Dermis microvascular lymphatic vessel endothelial cell (primary cell): ENCODE results near the gene ST6GALNAC3. TPM values are rescaled to one million over a fixed set of nuclear protein-coding genes. Genes with fewer than 3 reads are reported as not detected.

Experiments
- DNase-seq, 2 donors: peaks; one replicate each; pipeline versions ENCODE4 v3.0.0 to v3.0.0-alpha.2; 2010; ENCODE audit warnings: low read depth in 2 of 2
- total RNA-seq: library from RNA; depleted of rRNA; stranded (reverse); fragments of >200 nt; gene quantifications from 2 replicates; pipeline ENCODE4 v1.2.1, GENCODE V29; 2014

Gene ST6GALNAC3
- total RNA-seq, 1 donor from 2014 or later = 49.9 TPM

- no peak for DNase-seq
Measured at GRCh38 chr1:76189310-76189709, 114.8 kb downstream of the ST6GALNAC3 start.

GRCh38 chr1:76190749-76191424, 116.3 kb downstream of the ST6GALNAC3 start:
- no peak for DNase-seq

DNA sequence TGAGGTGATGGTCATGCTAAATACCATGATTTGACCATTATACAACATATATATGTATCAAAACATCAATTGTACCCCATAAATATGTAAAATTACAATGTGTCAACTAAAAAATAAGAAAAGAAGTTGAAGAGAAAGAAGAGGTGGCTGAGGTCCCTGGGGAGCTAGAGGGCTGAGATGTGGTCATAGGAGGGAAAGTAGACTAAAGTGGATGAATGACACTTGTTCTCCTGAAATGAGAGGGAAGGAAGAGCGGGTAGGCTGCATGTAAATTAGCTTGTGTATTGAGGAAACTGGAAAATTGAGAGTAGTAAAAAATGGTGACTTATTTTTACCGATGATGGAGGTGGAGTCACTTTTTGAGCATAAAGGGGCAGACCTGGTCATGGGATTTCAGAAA, 117.0 kb downstream of the ST6GALNAC3 start:
- DNase-seq = no peak

GRCh38 chr1:76198452-76198851, 123.9 kb downstream of the ST6GALNAC3 start:
- no peak for DNase-seq

DNA sequence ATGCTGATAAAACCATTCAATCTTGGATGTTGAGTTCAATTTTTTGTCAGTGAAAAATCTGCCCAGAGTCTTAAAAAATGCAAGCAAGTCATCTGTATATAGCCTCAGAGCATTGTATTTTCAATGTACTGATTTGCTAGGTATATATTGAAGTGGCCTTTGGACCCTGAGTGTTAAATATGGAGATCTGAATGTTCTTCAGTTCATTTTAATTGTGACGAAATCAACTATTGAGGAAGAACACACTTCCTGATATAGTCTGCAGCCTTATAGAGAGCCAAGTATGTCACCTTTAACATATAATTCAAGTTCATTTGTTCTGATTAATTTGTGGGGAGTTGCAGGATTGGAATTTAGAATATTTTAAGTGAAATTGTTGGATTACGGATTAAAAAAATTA, 128.1 kb downstream of the ST6GALNAC3 start:
- no peak for DNase-seq

- no peak for DNase-seq
Measured at GRCh38 chr1:76203127-76203526, 128.6 kb downstream of the ST6GALNAC3 start.

GRCh38 chr1:76209238-76209637, 134.7 kb downstream of the ST6GALNAC3 start:
- DNase-seq = no peak

DNA sequence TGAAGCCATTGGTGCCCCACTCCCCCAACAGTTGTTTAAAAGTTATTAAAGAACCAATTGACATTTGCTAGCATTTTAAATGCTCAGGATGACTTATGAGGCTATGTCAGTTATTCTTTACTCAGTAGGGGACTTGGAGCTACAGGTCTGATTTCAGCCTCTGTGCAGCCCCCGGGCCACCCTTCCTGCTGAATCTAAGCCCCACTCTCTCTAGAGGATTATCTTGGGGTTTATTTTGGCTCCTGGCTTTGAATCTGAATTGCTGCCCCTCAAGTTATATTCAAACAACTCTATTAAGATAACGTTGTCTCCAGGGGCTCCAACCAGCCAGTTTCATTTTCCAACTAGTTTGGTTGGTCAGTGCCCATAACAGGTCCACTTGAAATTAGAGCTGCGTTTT, 135.1 kb downstream of the ST6GALNAC3 start:
- DNase-seq = no peak

- peak in 1 of 2 donors; percentile 8 for DNase-seq
Measured at GRCh38 chr1:76210160-76210559, 135.6 kb downstream of the ST6GALNAC3 start.

DNA sequence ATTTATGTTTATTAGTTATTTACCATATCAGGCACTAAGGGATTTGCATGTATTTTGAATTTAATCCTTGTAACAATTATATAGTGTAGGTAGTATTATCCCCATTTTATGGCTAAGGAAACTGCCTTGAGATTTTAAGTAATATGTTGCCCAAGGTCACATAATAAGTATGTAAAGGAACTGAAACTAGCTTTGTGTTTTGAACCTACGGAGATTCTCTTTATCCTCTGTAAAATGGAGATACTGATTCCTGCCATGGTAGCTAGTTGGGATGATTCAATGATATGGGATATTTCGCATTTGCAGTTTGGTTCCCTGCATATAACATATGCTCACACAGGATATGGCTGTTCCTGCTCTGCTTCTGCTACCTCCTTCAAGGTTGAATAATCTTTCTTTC, 144.3 kb downstream of the ST6GALNAC3 start:
- no peak for DNase-seq

DNA sequence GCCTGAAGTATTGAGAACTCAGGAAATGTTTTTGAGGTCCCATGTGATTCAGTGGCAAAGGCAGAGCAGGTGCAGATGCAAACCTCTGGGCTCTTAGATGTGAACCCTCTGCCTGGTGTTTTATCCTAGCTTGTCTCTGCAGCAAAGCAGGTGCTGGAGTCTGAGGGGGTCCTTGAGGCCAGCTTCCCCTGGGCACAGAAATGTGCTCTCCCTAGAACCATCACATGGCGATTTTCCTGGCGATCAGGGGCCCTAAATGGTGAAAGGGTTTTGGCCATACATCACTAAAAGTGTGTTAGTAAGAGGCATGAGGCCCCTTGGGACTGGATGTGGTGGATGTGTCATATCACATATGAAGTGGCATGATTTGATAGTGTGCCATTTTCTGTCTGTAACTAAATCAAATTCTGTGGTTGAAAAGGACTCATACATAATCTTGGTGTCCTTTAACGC, 144.8 kb downstream of the ST6GALNAC3 start:
- no peak for DNase-seq

DNA sequence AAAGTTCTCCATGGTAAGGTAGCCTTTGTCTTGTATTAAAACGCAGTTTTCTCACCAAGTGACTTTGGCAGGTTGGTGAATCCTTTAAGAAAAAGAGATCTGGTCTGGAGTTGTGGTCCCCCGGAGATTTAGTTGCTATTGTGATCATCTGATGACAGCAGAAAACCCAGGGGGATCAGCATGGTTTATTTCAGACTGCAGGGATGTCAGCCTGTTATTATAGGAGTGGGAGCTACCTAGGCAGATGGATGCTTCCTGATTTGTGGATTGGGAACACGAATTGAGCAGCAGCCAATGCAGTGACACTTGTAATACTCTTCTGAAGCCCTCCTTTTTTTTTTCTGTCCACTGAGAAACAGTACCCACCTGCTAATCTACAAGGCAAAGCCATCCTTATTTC, 150.2 kb downstream of the ST6GALNAC3 start:
- DNase-seq = no peak

DNA sequence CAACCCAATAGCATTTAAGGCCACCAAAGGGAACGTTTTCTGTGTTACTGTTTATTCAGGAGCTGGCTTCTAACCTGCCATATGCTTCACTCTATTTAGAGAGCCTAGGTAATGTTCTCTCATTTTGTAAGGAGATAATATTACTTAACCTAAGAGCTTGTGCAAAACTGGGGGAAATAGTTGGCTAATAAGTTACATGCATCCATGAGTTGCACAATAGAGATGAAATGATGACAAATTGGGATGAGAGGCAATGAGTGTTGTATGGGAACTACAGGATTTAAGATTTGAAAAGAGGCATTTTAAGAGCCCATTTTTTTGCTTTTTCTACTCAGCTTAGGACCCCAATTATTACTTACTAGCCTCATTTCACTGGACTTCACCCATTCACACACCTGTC, 151.0 kb downstream of the ST6GALNAC3 start:
- DNase-seq = no peak

DNA sequence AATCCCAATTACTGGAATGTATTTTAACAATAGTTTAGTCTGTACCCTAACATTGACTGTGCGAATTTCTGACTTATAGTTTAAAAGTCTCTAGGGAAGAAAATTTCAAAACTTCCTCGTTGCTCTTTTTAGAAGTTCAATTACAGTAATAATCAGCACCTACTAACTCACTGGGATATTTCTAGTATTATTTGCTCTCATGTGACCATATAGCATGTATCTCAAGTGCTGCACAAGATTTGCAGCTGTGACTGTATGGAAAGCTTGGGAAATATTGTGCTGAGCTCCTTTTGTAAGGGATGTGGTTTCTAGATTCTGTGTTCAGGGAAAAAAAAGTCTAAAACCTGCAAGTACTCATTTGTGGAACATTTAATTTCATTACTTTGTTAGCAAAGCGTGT, 153.1 kb downstream of the ST6GALNAC3 start:
- DNase-seq = no peak

- peak in 1 of 2 donors; percentile 47 for DNase-seq
Measured at GRCh38 chr1:76229279-76230005, 154.9 kb downstream of the ST6GALNAC3 start.

DNA sequence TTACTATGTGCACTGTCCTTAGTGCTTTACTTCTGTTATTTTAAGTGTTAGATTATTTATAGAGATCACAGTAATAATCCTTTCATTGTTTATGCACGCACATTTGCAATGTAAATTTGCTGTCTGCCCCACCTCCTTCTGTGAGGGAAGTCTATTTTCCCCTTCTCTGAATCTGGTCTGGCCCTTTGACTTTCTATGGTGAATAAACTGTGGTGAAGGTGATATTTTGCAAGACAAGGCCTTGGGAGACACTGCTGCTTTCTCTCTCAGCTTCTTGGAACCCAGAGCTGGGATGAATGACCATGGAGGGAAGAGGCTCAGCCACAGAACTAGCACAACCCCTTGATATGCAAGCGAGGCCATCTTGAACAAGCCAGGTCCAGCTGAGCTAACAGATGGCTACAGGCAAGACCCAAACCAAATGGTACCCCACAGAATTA, 156.3 kb downstream of the ST6GALNAC3 start:
- DNase-seq = no peak

DNA sequence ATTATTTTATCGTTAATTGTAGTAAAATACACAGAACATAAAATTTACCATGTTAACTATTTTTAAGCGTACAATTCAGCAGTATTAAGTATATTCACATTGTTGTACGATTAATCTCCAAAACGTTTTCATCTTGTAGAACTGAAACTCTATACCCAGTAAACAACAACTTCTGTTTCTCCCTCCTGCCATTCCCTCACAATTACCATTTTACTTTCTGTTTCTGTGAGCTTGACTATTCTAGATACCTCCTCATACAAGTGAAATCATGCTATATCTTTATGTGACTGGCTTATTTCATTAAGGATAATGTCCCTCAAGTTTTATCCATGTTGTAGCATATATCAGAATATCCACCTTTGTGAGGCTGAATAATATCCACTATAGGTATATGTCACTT, 156.8 kb downstream of the ST6GALNAC3 start:
- no peak for DNase-seq

- DNase-seq = no peak
Measured at GRCh38 chr1:76232666-76233065, 158.1 kb downstream of the ST6GALNAC3 start.

DNA sequence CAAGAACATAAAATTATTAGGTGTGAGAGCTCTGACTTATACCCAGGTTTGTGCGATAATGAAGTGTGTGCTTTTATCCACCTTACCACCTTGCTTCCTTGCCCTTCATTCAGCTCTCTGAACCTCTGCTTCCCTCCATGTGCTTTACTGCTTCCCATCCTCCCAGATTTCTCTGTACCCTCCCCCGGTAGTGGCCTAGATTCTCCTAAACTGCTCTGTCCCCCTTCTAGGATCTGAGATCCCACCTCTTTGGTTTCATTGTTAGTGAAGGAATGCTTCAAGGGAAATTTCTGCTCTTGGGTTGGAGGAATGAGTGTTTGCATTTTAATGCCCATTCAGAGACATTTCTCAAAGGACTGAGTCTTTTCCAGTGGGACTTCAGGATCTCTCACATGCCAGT, 159.5 kb downstream of the ST6GALNAC3 start:
- DNase-seq = no peak

DNA sequence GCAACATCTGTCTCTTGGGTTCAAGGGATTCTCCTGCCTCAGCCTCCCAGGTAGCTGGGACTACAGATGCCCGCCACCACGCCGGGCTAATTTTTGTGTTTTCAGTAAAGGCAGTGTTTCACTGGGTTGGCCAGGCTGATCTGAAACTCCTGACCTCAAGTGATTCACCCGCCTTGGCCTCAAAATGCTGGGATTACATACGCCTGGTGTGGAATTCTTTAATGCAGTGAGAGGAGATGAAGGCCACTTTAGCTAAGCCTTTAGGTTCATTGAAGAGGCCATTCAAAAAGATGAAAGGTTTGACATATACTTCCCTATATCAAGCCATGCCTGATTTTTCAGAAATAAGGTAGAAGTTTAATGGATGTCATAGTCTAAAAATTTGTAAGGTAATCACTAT, 162.7 kb downstream of the ST6GALNAC3 start:
- DNase-seq = no peak

- DNase-seq = peak in 1 of 2 donors; percentile 22
Measured at GRCh38 chr1:76238094-76238628, 163.6 kb downstream of the ST6GALNAC3 start.

DNA sequence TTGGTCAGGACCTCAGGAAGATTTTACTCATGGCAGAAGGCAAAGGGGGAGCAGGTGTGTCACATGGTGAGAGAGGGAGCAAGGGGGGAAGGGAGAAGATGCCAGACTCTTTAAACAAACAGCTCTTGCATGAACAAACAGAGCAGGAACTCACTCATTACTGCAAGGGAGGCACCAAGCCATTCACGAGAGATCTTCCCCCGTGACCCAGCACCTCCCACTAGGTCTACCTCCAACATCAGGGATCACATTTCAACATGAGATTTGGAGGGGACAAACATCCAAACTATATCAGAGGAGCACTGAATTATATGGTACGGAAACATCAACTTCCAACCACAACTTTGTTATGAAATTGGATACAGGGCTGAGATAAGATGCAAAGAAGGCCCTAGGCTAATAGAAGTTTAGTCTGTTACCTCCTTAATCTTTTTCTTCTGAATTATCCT, 164.9 kb downstream of the ST6GALNAC3 start:
- no peak for DNase-seq

DNA sequence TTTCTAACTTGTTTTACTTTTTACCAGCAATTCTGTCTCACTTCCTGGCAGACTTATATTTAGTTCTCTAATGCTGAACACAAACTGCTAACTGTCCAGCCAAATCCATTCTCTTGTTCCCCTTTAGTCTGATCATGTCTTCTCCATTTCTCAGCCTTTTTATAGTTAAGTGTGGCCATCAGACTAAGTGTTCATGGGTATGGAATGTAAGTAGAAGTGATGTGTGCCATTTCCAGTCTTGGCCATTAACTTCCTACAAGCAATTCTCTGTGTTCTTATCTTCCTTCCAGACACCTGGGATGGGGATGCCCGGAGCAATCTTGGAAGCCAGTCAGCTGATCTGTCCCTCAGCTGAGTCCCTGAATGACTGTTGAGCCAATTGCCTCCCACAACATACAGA, 165.8 kb downstream of the ST6GALNAC3 start:
- DNase-seq = no peak
